Measurements from ENCODE around the gene APLP1. TPM values are rescaled to one million over a fixed set of nuclear protein-coding genes. Genes with fewer than 3 reads are reported as not detected.
"Not testable (repeated sequence)": the region's sequence is repeated elsewhere in the genome, so short reads cannot be mapped to it uniquely, and the experiment has no call there.

APLP1 gene
- polyA plus RNA-seq, 1 experiment = 11.4 TPM

GRCh38 chr19:35905178-35905727 is 36.9 kb downstream of the APLP1 start:
- CTCF ChIA-PET = interaction anchor here (0.9 to 1.3 kb wide), 2 partner anchors 23 to 26 kb away, joined by 3 read pairs; no protein-coding TSS in a partner anchor
- no peaks in the 10 kb centered on the region for H3K27me3 ChIP-seq (ENCODE audit: control insufficient read depth, insufficient read depth, low read length)
- no peak for TF ChIP-seq CTCF (IDR thresholded peaks at IDR 0.05; ENCODE audit: insufficient read depth, low read depth, low read length)
- POLR2A ChIA-PET = no interaction called here
- H3K4me3 ChIP-seq (ENCODE audit: low read depth, low read length) = no peak overlapping the region
- no peak for DNase-seq (ENCODE audit: low read depth)
- no peaks in the 10 kb centered on the region for H3K36me3 ChIP-seq (ENCODE audit: control insufficient read depth, insufficient read depth, low read length)

GRCh38 chr19:35907377-35907745 is 39.0 kb downstream of the APLP1 start:
- DNase-seq (ENCODE audit: low read depth) = no peak
- H3K4me3 ChIP-seq (ENCODE audit: low read depth, low read length) = no peak overlapping the region
- no peaks in the 10 kb centered on the region for H3K27me3 ChIP-seq (ENCODE audit: control insufficient read depth, insufficient read depth, low read length)
- no peak for TF ChIP-seq CTCF (IDR thresholded peaks at IDR 0.05; ENCODE audit: insufficient read depth, low read depth, low read length)
- CTCF ChIA-PET = no interaction called here
- POLR2A ChIA-PET = no interaction called here
- no peaks in the 10 kb centered on the region for H3K36me3 ChIP-seq (ENCODE audit: control insufficient read depth, insufficient read depth, low read length)

GRCh38 chr19:35908010-35908441 is 39.7 kb downstream of the APLP1 start, which contains the start of gene TYROBP:
TSS of gene TYROBP (minus strand) at chr19:35908295. CDS start at chr19:35908228, 67 bp downstream.
- no peaks in the 10 kb centered on the region for H3K27me3 ChIP-seq (ENCODE audit: control insufficient read depth, insufficient read depth, low read length)
- POLR2A ChIA-PET = no interaction called here
- no peaks in the 10 kb centered on the region for H3K36me3 ChIP-seq (ENCODE audit: control insufficient read depth, insufficient read depth, low read length)
- CTCF ChIA-PET = no interaction called here
- H3K4me3 ChIP-seq (ENCODE audit: low read depth, low read length) = no peak within 1 kb of the TSS
- TF ChIP-seq CTCF (IDR thresholded peaks at IDR 0.05; ENCODE audit: insufficient read depth, low read depth, low read length) = no peak
- no peak for DNase-seq (ENCODE audit: low read depth)

GRCh38 chr19:35908973-35909683 is 40.8 kb downstream of the APLP1 start:
- H3K36me3 ChIP-seq (ENCODE audit: control insufficient read depth, insufficient read depth, low read length) = no peaks in the 10 kb centered on the region
- TF ChIP-seq CTCF (IDR thresholded peaks at IDR 0.05; ENCODE audit: insufficient read depth, low read depth, low read length) = no peak
- DNase-seq (ENCODE audit: low read depth) = no peak
- ChIA-PET POLR2A (no interaction called here), CTCF (no interaction called here)
- H3K4me3 ChIP-seq (ENCODE audit: low read depth, low read length) = no peak overlapping the region
- no peaks in the 10 kb centered on the region for H3K27me3 ChIP-seq (ENCODE audit: control insufficient read depth, insufficient read depth, low read length)

- no peak for TF ChIP-seq CTCF (IDR thresholded peaks at IDR 0.05; ENCODE audit: insufficient read depth, low read depth, low read length)
- Histone ChIP-seq H3K36me3 (ENCODE audit: control insufficient read depth, insufficient read depth, low read length) (no peaks in the 10 kb centered on the region), H3K27me3 (ENCODE audit: control insufficient read depth, insufficient read depth, low read length) (no peaks in the 10 kb centered on the region), H3K4me3 (ENCODE audit: low read depth, low read length) (no peak overlapping the region)
- ChIA-PET CTCF (no interaction called here), POLR2A (no interaction called here)
- DNase-seq (ENCODE audit: low read depth) = no peak
Observed at GRCh38 chr19:35909684-35910035, 41.3 kb downstream of the APLP1 start.

- CTCF ChIA-PET = interaction anchor here (1.0 kb wide), 1 partner anchor 16 kb away, joined by 3 read pairs; no protein-coding TSS in a partner anchor
Observed at GRCh38 chr19:35910355-35910754, 42.0 kb downstream of the APLP1 start.

More at GRCh38 chr19:35910355-35910754, 42.0 kb downstream of the APLP1 start:
- H3K27me3 ChIP-seq (ENCODE audit: control insufficient read depth, insufficient read depth, low read length); H3K4me3 ChIP-seq (ENCODE audit: low read depth, low read length); DNase-seq (ENCODE audit: low read depth); POLR2A ChIA-PET; H3K36me3 ChIP-seq (ENCODE audit: control insufficient read depth, insufficient read depth, low read length): not testable (repeated sequence)

All from BJ (cell line).